ENCODE results near the gene TM4SF5. TPM values are rescaled to one million over a fixed set of nuclear protein-coding genes. Genes with fewer than 3 reads are reported as not detected.

TM4SF5 gene
- total and polyA plus RNA-seq, 10 of the 15 experiments (the other 5 are each of a cell fraction or from before 2014, with no cell fraction given): 0.40 TPM; not detected in 9

DNA sequence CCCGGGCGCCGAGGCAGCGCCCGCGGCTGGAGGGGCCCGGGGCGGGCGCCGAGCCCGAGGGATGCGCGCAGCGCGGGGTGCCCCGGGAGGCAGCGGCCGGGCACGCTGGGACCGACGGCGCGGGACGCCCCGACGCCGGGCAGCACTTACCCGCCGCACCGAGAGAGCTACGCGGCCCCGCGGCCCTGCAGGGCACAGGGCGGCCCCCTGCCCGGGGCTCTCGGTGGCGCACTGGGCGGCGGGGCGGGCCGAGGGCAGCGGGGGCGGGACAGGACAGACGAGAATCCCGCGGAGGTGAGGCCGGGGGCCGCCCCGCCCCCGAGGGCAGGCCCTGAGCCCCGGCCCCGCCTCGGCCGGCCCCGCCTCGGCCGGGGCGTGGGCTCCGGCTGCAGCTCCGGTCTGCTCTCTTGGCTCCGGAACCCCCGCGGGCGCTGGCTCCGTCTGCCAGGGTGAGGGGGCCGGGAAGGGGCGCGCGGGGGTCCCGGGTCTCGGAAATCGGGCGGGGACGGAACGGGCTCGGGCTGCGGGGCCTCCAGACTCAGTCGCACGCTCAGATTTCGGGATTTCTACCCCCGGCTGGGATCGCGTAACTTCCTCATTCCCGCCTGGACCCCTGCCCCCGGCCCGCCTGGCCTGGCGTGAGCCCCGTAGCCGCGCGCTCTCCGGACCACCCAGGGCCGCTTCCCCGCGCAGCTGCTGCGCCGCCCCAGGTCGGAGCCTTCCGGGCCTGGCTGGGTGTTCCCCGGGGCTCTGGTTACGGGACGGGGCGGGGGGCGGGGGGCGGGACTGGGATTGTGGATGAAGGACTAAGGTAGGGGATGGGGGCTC lies 35.3 kb downstream of the TM4SF5 start, which contains the start of gene PLD2:
Gene PLD2, plus strand, starts transcription at position 376 of the 828 bp plus-strand sequence. CDS start 621 bp downstream, outside the sequence.
- H3K4me3 ChIP-seq: peak within 1 kb of the TSS; percentile 76
- ATAC-seq: peak; percentile 100
- POLR2A ChIA-PET: interaction anchor here (0.8 to 1.8 kb wide), 5 partner anchors 9 to 29 kb away, joined by 3 to 14 read pairs (median 4); partner anchors contain the start of gene PSMB6
- in situ Hi-C loops (cut with MboI) (no loop called here), intact Hi-C loops (cut with micrococcal nuclease; ENCODE audit: unreplicated experiment) (no loop called here)
- no peak within 1 kb of the TSS for H3K27ac ChIP-seq (ENCODE audit: control insufficient read depth, insufficient read depth)
- CTCF ChIA-PET: interaction anchor here (0.6 to 1.7 kb wide), 4 partner anchors 11 to 85 kb away, joined by 3 to 7 read pairs (median 5); partner anchors contain the start of gene PSMB6
- H3K4me1 ChIP-seq (ENCODE audit: control insufficient read depth, insufficient read depth, low read length): peaks cover 4% of the 10 kb centered on the region
- H3K9me3 ChIP-seq (replicated peaks; ENCODE audit: control insufficient read depth, insufficient read depth, low read length): no peaks in the 10 kb centered on the region
- H3K79me2 ChIP-seq (ENCODE audit: control insufficient read depth, insufficient read depth, low read length): no peaks in the 10 kb centered on the region
- no peaks in the 10 kb centered on the region for H4K20me1 ChIP-seq (ENCODE audit: control insufficient read depth, insufficient read depth)
- no TSS peak for BruUV-seq (replicated peaks)
- no peaks in the 10 kb centered on the region for H3K27me3 ChIP-seq (replicated peaks in 1 of 2; ENCODE audit: control insufficient read depth in 2 of 2, insufficient read depth in 2 of 2, low read length in 1 of 2)
- FAIRE-seq: no peak
- SMC1A ChIA-PET (ENCODE audit: uncharacterized antibody, unreplicated experiment): interaction anchor here (0.7 kb wide), 1 partner anchor 11 kb away, joined by 3 read pairs; the partner anchor contains the start of gene PSMB6
- RAD21 ChIA-PET (ENCODE audit: unreplicated experiment): interaction anchor here (1.3 to 1.6 kb wide), 3 partner anchors 10 to 97 kb away, joined by 3 to 5 read pairs (median 3); partner anchors contain the start of gene ARRB2
- H2AFZ ChIP-seq (ENCODE audit: control insufficient read depth, low read depth, low read length): peak within 1 kb of the TSS; percentile 80
- no peaks in the 10 kb centered on the region for H3K36me3 ChIP-seq (ENCODE audit: control insufficient read depth in 2 of 2, insufficient read depth in 2 of 2, low read length in 1 of 2)
- no peak for DNase-seq (ENCODE audit: low read depth, low spot score)
- peak within 1 kb of the TSS; percentile 86 for H3K4me2 ChIP-seq (ENCODE audit: control insufficient read depth, insufficient read depth)
- H3K9ac ChIP-seq (ENCODE audit: control insufficient read depth, insufficient read depth, low read length): peak within 1 kb of the TSS; percentile 73
- WGBS (ENCODE audit: insufficient coverage, insufficient replicate concordance, low lambda C conversion rate, missing lambda C conversion rate): 2% methylated on average over 40 of the region's 106 CpGs
- TF ChIP-seq CHD2 (IDR thresholded peaks at IDR 0.05; ENCODE audit: borderline replicate concordance, low read depth, low read length) (peak; percentile 75; the same call in 1 of the 2 replicates), BRCA1 (IDR thresholded peaks at IDR 0.05; ENCODE audit: low read depth, low read length) (peak; percentile 45; the same call in 1 of the 2 replicates), MEF2B (IDR thresholded peaks at IDR 0.05; ENCODE audit: partially characterized antibody, poor library complexity, severe bottlenecking) (peak; percentile 15), NR2F1 (conservative IDR thresholded peaks at IDR 0.05) (peak; percentile 29; the same call in 1 of the 2 replicates), BHLHE40 (IDR thresholded peaks at IDR 0.05; ENCODE audit: borderline replicate concordance in 1 of 2, low read depth in 2 of 2, low read length in 1 of 2) (peak in 1 of 2 experiments; percentile 39; a peak in 1 of 4 replicates), IKZF1 (conservative IDR thresholded peaks at IDR 0.05) (peak; percentile 92), EGR1 (IDR thresholded peaks at IDR 0.05; ENCODE audit: borderline replicate concordance in 1 of 2, low read depth in 2 of 2, low read length in 2 of 2) (peak in 1 of 2 experiments; percentile 84; a peak in 1 of 3 replicates), DPF2 (IDR thresholded peaks at IDR 0.05) (peak; percentile 76), BACH1 (IDR thresholded peaks at IDR 0.05; ENCODE audit: borderline replicate concordance) (peak; percentile 33), ZNF217 (IDR thresholded peaks at IDR 0.05) (peak; percentile 47; the same call in 1 of the 2 replicates), POLR2AphosphoS5 (IDR thresholded peaks at IDR 0.05; ENCODE audit: low read length) (peak; percentile 47; the same call in 1 of the 2 replicates), TAF1 (IDR thresholded peaks at IDR 0.05; ENCODE audit: borderline replicate concordance, low read depth, low read length) (peak; percentile 55; the same call in 1 of the 2 replicates), STAT1 (conservative IDR thresholded peaks at IDR 0.05) (no peak), LARP7 (IDR thresholded peaks at IDR 0.05) (peak; percentile 80; the same call in 1 of the 2 replicates)
- TF ChIP-seq, protein P1, sequence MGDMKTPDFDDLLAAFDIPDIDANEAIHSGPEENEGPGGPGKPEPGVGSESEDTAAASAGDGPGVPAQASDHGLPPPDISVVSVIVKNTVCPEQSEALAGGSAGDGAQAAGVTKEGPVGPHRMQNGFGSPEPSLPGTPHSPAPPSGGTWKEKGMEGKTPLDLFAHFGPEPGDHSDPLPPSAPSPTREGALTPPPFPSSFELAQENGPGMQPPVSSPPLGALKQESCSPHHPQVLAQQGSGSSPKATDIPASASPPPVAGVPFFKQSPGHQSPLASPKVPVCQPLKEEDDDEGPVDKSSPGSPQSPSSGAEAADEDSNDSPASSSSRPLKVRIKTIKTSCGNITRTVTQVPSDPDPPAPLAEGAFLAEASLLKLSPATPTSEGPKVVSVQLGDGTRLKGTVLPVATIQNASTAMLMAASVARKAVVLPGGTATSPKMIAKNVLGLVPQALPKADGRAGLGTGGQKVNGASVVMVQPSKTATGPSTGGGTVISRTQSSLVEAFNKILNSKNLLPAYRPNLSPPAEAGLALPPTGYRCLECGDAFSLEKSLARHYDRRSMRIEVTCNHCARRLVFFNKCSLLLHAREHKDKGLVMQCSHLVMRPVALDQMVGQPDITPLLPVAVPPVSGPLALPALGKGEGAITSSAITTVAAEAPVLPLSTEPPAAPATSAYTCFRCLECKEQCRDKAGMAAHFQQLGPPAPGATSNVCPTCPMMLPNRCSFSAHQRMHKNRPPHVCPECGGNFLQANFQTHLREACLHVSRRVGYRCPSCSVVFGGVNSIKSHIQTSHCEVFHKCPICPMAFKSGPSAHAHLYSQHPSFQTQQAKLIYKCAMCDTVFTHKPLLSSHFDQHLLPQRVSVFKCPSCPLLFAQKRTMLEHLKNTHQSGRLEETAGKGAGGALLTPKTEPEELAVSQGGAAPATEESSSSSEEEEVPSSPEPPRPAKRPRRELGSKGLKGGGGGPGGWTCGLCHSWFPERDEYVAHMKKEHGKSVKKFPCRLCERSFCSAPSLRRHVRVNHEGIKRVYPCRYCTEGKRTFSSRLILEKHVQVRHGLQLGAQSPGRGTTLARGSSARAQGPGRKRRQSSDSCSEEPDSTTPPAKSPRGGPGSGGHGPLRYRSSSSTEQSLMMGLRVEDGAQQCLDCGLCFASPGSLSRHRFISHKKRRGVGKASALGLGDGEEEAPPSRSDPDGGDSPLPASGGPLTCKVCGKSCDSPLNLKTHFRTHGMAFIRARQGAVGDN (IDR thresholded peaks at IDR 0.05): 0 out of 2 replicates have a peak, but pooled peaks have one; percentile 29
- TF ChIP-seq, protein P2, sequence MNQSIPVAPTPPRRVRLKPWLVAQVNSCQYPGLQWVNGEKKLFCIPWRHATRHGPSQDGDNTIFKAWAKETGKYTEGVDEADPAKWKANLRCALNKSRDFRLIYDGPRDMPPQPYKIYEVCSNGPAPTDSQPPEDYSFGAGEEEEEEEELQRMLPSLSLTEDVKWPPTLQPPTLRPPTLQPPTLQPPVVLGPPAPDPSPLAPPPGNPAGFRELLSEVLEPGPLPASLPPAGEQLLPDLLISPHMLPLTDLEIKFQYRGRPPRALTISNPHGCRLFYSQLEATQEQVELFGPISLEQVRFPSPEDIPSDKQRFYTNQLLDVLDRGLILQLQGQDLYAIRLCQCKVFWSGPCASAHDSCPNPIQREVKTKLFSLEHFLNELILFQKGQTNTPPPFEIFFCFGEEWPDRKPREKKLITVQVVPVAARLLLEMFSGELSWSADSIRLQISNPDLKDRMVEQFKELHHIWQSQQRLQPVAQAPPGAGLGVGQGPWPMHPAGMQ (IDR thresholded peaks at IDR 0.05; ENCODE audit: borderline replicate concordance): no peak

All from GM12878 (cell line).